NCI-H524 (cell line): ENCODE measurements around the gene PLPP7.
"Not testable (repeated sequence)": the region's sequence is repeated elsewhere in the genome, so short reads cannot be mapped to it uniquely, and the experiment has no call there.

ENCODE experiments used
- DNase-seq, 2 experiments: peaks; one replicate each; lab custom pipeline; 2025; lab: John Stamatoyannopoulos, UW

PLPP7 gene

DNA sequence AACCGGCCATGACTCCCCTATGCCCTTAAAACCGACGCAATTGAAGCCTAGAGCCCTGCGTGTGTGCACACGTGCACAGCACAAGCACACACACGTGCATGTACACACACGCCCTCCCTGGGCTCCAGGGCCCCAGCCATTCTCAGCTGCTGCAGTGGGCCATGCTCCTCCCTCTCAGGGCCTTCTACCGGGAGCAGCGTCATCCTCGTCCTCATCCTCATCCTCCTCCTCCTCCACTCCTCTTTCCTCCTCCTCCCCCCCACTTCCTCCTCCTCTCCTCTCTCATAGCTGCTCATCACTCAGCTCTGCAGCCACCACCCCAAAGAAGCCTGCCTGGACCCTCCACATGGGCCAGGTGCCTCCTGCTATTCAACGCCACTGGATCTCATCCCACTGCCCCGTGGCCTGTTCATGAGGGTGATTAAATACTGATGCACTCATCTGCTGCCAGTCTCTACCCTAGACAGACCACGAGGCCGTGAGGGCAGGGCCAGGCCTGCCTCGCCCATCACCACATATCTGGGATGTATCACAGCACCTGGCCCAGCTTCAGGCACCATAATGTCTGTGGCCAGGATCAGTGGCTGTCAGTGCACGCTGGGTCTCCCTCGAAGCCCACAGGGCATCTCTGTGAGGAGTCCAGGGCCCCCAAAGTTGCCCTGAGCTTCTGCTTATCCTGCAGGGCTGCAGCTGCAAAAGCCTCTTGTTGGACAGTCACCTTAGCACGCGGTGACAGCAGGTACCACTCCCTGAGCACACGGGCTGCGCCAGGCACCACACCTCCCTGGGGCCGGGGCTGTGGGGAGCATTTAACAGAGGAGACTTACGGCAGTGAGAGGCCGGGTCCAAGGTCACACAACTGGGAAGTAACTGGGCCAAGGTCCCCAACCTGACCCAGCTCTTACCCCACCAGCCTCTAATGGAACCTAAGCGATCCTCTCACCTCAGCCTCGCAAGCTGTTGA, 23.0 kb upstream of the PLPP7 start:
- no peak for DNase-seq

DNA sequence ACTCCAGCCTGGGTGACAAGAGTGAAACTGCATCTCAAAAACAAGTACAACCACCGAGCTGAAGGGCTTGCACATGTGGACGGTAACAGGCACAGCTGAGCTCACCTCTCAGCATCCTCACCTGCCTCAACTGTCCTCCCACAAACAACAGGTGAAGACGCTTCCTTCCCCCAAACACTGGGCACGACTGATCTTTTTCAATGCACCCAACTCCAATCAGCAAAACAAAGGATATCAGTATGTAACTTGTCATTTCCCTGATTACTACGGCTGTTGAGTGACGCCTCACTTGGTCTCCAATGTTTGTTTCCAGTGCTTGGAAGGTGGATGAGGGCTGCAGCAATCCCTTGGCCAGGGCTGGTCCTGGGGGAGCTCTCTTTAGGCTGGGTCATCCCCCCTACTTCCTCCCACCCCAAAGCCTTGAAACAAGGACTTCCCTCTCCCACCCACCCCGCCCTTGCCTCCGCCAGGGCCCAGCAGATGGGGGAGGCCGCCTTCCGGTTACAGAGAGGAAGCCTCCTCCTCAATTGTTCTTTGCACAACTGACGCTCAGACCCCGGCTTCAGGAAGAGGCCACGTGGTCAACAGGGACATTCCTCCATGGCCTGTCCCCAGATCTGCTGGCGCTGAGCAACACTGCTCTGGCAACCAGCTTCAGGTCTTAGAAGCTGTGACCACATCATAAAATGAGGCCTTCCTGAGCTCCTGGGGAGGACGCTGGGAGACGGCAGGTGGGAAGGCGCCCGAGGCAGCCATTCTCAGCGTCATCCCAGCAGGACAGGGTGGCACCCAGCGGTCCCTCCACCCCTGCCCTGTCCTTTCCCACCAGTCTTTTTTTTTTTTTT, 19.1 kb upstream of the PLPP7 start:
- no peak for DNase-seq

DNA sequence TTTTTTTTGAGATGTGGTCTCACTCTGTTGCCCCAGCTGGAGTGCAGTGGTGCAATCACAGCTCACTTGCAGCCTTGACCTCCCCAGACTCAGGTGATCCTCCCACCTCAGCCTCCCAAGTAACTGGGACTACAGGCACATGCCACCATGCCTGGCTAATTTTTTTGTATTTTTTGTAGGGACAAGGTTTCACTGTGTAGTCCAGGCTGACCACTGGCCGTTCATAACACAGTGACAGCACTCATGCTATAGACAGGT, 18.6 kb upstream of the PLPP7 start:
- not testable (repeated sequence) for DNase-seq

- DNase-seq, result peak in 1 of 2 experiments; percentile 33
Measured at GRCh38 chr9:131271506-131271931, 18.0 kb upstream of the PLPP7 start.

GRCh38 chr9:131272212-131272611, 17.3 kb upstream of the PLPP7 start:
- DNase-seq, result peak in 1 of 2 experiments; percentile 13

DNA sequence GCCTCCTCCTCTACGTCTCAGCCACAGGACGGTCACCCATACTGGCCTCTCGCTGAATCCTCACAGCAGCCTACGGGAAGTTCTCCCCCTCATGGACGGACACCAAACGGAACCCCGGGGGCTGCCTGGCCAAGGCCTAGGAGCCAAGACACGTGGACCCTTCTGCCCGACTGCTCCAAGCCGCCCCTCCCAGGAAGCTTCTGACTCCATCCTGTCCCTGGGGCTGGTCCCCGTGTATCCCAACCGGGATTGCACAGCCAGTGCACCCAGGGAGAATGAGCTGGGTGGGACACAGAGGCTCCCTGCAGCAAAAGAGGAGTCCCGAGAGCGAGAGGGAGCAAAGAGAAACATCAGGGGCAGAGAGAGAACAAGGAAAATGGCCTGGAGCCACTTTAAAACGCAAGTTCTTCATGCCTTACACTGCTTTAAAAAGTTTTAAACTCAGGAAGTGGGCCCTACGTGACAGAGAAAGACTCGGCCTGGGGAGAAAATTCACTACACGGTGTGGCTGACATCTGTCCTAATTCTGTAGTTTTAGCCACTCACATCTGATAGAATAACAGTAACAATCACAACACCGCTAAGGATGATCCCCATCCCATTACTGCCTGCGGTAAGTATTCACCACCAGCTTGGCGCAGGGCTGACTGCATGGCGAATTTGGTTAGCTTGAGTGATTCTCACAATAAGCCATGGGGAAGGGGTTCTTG, 16.2 kb upstream of the PLPP7 start:
- no peak for DNase-seq

DNA sequence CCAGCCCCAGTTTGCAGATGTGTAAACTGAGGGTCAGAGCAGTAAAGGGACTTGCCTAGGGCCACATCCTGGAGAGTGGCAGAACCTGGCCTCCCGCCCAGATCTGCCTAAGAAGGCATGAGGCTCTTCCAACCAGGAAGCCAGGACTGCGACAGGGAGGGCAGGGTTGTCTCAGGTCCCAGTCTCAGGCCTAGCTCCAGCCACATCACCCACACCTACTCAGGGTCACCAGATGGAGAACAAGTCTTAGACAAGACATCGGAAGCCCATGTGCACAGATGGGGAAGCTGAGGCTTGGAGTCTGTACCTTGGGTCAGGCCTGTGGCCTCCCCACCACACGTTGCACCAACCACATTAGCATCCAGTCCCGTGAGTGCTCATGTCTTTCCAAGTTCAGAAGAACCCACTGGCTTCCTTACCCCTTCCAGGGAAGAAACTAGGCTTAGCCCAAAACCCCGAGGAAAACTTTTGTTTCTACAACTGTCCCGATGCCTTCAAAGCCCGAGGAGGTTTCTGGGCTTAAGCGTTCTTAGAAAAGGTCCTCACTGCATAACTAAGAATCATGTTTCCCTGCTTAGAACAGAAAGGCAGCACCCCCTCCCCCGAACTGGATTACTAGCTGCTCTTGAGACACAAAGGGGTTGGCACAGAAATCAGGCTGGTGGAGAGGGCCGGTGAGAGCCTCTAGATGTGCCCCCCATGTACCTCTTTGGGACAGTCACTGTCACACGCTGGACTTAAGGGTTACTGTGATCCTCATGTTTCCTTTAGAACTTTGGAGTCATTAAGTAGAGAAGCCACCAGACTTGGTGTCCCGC, 15.5 kb upstream of the PLPP7 start:
- DNase-seq, result no peak

- DNase-seq, result no peak
Measured at GRCh38 chr9:131274674-131275331, 14.7 kb upstream of the PLPP7 start.

DNA sequence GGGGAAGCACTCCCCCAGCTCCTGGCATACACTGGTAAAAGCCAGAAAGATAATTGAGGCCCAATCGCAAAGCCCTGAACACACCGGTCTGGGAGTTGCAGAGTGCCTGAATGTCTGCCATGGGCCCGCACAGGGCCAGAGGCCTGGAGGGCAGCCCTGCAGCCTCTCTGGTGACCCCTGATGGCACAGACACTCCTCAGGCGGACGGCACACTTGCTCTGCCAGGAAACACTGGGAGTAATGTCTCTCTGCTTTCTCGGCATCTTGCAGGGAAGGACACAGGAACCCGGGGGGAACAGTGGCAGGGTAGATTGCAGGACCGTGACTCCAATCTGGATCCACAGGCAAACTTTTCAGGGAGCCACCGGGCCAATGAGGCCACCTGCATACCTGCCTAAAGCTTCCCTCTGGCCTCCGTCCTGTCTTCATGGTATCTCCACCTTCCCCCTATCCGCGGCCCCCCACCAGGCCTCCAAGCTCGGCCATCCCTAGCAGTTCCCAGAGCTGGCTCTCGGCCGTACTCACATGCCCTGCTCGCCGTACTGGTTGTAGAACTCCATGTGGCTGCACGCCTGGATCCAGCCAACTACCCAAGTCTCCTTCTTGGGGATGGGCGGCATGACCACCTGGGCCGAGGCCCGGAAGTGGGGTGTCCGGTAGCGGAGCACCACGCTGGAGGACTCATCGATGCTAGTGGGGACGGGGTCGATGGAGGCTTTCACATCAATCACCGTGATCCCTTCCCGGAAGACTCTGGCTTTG, 14.0 kb upstream of the PLPP7 start:
- no peak for DNase-seq

- DNase-seq, result peak in 1 of 2 experiments; percentile 25
Measured at GRCh38 chr9:131276094-131276888, 13.2 kb upstream of the PLPP7 start, which contains the start of gene FAM78A. TSS of gene FAM78A (minus strand) at chr9:131276510. CDS start at chr9:131276179, 331 bp downstream.

- no peak for DNase-seq
Measured at GRCh38 chr9:131276891-131277286, 12.6 kb upstream of the PLPP7 start.

- DNase-seq, result peak; percentile 43 to 53
Measured at GRCh38 chr9:131277287-131277909, 12.1 kb upstream of the PLPP7 start.

GRCh38 chr9:131277910-131278701, 11.4 kb upstream of the PLPP7 start:
- DNase-seq, result peak; percentile 92 to 93

DNA sequence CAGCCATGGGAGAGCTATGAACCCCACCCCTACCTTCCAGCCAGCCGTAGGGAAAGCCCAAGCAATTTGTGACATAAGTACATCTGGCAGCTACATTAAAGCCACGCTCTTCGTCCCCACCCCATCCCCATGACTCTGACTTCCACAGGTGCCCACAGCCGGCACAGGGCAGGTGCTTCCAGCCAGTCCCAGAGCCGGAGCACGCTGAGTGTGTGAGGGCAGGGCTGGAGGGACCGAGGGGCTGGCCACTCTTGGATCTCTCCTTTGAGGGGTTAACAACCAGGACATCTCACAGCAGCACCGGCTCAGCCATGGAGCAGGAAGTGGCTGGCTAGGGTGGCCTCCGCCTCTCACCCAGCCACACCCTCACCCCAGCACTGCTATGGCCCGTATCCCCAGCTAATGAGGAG, 10.8 kb upstream of the PLPP7 start:
- no peak for DNase-seq

GRCh38 chr9:131279196-131279862, 10.2 kb upstream of the PLPP7 start:
- no peak for DNase-seq

DNA sequence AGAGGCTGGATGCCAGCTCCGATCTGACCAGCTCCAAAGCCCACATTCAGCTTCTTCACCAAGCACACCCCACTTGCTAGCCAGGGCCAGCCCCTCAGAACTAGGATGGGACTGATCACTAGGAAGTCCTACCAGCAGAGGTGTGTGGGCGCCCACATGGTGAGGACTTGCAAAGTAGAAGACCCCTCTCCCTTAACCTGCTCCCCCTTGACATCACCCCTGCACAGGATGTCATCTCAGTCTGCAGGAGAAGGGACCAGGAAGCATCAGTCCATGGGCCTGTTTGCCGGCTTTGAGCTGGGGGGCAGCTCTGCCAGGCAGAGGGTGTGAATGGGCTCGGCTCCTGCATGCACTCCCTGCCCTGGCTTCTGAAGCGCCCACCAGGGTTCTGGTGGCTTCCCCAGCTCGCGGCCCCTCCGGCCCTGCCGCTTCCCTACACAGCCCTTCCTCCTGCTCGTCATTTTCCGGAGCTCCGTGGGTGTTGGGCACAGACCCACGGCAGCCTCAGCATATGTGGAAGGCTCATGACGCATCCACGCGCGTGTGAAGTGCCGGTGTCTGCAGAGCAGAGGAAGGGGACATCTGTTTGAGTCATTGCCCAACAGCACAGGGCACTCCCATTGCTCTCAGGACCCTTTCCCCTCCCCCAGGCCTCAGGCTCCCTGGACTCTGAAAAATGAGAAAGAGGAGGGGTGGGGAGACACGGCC, 9.5 kb upstream of the PLPP7 start:
- DNase-seq, result no peak

GRCh38 chr9:131280660-131281059, 8.9 kb upstream of the PLPP7 start:
- DNase-seq, result no peak
